Measurements from ENCODE around the gene ABCD3.
"Not testable (repeated sequence)": the region's sequence is repeated elsewhere in the genome, so short reads cannot be mapped to it uniquely, and the experiment has no call there.

ABCD3 gene

GRCh38 chr1:94551449-94551848 lies 133.3 kb downstream of the ABCD3 start:
- DNase-seq: no peak

- DNase-seq: no peak
Measured at GRCh38 chr1:94552071-94552586, 133.9 kb downstream of the ABCD3 start.

GRCh38 chr1:94553323-94553730 lies 135.1 kb downstream of the ABCD3 start:
- DNase-seq: no peak

GRCh38 chr1:94553931-94554330 lies 135.7 kb downstream of the ABCD3 start:
- DNase-seq: no peak

- DNase-seq: no peak
Measured at GRCh38 chr1:94554580-94554979, 136.4 kb downstream of the ABCD3 start.

GRCh38 chr1:94555091-94555490 lies 136.9 kb downstream of the ABCD3 start:
- no peak for DNase-seq

GRCh38 chr1:94559921-94560320 lies 141.7 kb downstream of the ABCD3 start:
- DNase-seq: no peak

GRCh38 chr1:94560333-94560732 lies 142.1 kb downstream of the ABCD3 start:
- no peak for DNase-seq

- DNase-seq: no peak
Measured at GRCh38 chr1:94562519-94563260, 144.5 kb downstream of the ABCD3 start.

GRCh38 chr1:94565901-94566300 lies 147.7 kb downstream of the ABCD3 start:
- no peak for DNase-seq

GRCh38 chr1:94566436-94566835 lies 148.2 kb downstream of the ABCD3 start:
- DNase-seq: not testable (repeated sequence)

- DNase-seq: not testable (repeated sequence)
Measured at GRCh38 chr1:94567975-94568607, 149.9 kb downstream of the ABCD3 start.

Measured in suppressor macrophage (primary cell).